ENCODE data around the gene CLIC1. TPM values are rescaled to one million over a fixed set of nuclear protein-coding genes. Genes with fewer than 3 reads are reported as not detected.

The CLIC1 gene
- total RNA-seq, 4 donors from 2014 or later = 244 to 443 (median 336) TPM

DNA sequence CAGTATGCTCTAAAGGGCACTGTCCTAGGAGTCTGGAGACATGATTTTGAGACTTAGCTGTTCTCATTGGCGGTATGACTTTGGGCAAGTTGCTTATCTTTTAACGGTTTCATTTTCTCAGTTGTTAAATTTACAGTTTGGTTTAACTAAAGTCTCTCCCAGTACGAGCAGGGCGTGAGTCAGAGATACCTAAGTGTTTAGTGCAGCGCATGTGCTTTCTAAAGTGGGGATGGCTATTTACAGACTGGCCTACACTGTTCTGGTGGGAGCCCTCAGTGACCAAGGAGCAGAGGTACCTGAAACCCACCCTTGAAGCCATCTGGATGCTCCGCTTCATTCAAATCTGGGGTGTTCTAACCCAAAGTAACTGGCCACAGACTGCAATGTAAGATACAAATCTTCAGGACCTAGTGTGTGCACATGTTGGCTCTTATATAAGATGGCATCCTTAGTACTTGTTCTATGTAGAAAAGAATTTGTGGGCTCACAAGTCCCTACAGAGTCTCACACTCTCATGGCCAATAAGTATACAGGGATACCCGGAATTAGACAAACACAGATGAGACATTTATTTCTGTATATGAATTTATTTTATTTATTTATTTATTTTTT, 14.2 kb upstream of the CLIC1 start:
- DNase-seq (ENCODE audit: low spot score) = no peak
- no peak for ATAC-seq (ENCODE audit: low FRiP score)
- TF ChIP-seq, protein P1, sequence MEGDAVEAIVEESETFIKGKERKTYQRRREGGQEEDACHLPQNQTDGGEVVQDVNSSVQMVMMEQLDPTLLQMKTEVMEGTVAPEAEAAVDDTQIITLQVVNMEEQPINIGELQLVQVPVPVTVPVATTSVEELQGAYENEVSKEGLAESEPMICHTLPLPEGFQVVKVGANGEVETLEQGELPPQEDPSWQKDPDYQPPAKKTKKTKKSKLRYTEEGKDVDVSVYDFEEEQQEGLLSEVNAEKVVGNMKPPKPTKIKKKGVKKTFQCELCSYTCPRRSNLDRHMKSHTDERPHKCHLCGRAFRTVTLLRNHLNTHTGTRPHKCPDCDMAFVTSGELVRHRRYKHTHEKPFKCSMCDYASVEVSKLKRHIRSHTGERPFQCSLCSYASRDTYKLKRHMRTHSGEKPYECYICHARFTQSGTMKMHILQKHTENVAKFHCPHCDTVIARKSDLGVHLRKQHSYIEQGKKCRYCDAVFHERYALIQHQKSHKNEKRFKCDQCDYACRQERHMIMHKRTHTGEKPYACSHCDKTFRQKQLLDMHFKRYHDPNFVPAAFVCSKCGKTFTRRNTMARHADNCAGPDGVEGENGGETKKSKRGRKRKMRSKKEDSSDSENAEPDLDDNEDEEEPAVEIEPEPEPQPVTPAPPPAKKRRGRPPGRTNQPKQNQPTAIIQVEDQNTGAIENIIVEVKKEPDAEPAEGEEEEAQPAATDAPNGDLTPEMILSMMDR (IDR thresholded peaks at IDR 0.05) = no peak

DNA sequence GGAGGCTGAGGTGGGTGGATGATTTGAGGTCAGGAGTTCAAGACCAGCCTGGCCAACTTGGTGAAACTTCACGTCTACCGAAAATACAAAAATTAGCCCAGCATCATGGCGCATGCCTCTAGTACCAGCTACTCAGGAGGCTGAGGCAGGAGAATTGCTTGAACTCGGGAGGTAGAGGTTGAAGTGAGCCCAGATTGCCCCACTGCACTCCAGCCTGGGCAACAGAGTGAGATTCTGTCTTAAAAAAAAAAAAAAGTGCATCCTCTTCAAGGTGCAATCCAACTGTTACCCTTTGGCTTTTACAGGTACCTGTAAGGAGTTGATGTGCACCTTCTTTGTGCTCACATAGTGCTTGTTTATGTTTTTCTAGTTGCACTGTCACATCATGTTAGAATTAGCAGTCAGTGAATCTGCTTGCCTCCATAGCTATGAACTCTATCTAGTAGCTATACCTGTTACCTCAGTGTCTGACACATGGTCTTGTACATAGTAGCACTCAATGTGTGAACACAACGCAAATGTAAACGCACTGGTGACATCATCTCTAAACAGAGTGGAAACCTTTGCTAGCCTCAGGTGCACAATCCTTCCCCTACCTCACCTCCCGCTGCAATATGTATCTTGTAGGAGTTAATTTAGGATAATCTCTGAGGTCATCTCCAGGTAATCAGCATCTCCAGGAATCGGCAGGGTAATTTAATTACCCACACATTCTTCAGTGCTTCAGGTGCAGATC, 13.1 kb upstream of the CLIC1 start:
- TF ChIP-seq, protein P1 (IDR thresholded peaks at IDR 0.05) = no peak
- no peak for ATAC-seq (ENCODE audit: low FRiP score)
- DNase-seq (ENCODE audit: low spot score) = no peak

DNA sequence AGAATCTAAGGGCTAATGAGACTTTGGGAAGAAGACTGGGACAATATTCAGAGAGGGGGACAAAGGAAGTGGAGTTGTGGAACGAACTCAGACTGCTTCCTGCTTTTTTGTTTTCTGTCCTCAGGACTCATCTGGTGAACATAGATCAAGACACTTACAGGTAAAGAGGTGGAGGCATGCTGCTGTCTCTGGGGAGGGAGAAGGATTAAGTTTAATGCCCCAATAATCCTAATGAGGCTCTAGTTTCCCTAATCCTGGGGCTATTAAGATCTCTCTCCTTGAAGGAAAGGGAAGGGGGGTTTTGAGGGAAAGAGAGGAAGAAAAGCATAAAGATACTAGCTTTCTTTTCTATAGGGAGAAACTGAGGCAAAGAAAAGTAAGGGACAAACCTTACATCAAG, 8.1 kb upstream of the CLIC1 start:
- DNase-seq (ENCODE audit: low spot score) (no peak), ATAC-seq (ENCODE audit: low FRiP score) (no peak)
- TF ChIP-seq, protein P1 (IDR thresholded peaks at IDR 0.05) = no peak

DNA sequence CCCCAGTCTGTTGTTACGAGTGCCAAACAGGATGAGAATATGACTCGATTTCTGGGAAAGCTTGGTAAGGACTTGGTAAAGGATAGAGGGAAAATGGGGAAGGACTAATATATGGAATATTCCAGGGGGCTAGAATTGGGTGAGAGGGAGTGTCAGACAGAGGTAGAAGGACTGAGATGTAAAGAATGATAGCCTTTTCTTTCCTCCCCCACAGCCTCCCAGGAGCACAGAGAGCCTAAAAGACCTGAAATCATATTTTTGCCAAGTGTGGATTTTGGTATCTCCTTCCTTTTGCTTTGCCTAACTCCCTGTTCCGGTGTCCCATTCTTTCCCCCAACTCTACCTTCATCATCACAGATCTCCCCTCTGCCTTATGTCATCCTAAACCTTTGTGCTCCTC, 6.6 kb upstream of the CLIC1 start:
- no peak for ATAC-seq (ENCODE audit: low FRiP score)
- TF ChIP-seq, protein P1 (IDR thresholded peaks at IDR 0.05) = no peak
- no peak for DNase-seq (ENCODE audit: low spot score)

DNA sequence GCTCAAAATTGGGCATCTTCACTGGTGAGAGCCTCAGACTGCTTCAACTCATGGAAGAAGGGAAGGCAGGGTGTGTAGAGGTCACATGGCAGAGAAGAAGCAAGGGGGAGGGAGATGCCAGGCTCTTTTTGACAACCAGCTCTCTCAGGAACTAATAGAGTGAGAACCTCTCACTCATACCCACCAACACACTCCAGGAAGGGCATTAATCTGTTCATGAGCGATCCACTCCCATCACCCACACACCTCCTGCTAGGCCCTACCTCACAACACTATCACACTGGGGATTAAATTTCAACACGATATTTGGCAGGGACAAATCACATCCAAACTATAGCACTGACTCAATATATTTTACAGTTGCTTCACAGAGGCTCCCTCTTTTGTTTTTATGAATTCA, 5.5 kb upstream of the CLIC1 start:
- TF ChIP-seq, protein P1 (IDR thresholded peaks at IDR 0.05) = no peak
- DNase-seq (ENCODE audit: low spot score) = no peak
- ATAC-seq (ENCODE audit: low FRiP score) = no peak

DNA sequence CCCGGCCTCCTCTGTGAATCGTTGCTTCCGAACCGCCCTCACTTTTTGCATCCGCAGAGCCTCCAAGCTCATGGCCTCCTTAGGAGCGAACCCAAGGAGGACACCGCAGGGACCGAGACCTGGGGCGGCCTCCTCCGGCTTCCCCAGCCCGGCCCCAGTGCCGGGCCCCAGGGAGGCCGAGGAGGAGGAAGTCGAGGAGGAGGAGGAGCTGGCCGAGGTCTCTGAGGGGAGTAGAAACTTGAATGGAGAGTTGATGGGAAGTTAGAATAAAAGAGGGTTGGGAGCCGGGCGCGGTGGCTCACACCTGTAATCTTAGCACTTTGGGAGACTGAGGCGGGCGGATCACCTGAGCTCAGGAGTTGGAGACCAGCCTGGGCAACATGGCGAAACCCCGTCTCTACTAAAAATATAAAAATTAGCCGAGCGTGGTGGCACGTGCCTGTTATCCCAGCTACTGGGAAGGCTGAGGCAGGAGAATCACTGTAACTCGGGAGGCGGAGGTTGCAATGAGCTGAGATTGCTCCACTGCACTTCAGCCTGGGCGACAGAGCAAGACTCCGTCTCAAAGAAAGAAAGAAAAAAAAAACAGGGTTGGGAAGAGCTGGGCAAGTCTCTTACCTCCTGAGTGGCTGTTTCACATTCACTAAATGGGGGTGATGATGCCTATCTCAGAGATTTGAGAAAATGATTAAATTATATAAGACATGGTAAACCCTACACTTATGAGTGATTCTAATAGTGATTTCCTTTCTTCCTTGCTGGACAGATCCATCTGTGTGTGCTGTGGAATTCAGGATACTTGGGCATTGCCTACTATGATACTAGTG, 4.3 kb upstream of the CLIC1 start:
- ATAC-seq (ENCODE audit: low FRiP score) (no peak), DNase-seq (ENCODE audit: low spot score) (no peak)
- TF ChIP-seq, protein P1 (IDR thresholded peaks at IDR 0.05) = no peak

Data from omental fat pad (tissue), 4 donors.